Lung (tissue), 12 donors: ENCODE measurements around the gene PIGU. TPM values are rescaled to one million over a fixed set of nuclear protein-coding genes. Genes with fewer than 3 reads are reported as not detected.

Experiments used
- ATAC-seq: fragments of 200-7000 bp; cut with Tn5 transposase; one replicate; pipeline ENCODE4 v1.9.1; 2020; ENCODE audit warnings: moderate number of reproducible peaks; ENCODE audit not compliant: insufficient read depth, low FRiP score
- DNase-seq, 3 donors: peaks; one replicate each; pipeline ENCODE4 v3.0.0-alpha.2; 2013 to 2017
- H3K27ac ChIP-seq, 2 donors: one replicate each; pipeline ENCODE4 v1.5.1; 2013; ENCODE audit warnings: mild to moderate bottlenecking in 2 of 2, moderate library complexity in 2 of 2, control low read depth in 1 of 2, inconsistent platforms in 1 of 2, low read depth in 1 of 2, low read length in 1 of 2
- H3K27me3 ChIP-seq, 3 donors: one replicate each; pipeline ENCODE4 v1.5.1; 2013; ENCODE audit warnings: low read length in 2 of 3; ENCODE audit not compliant: control insufficient read depth in 3 of 3, insufficient read depth in 3 of 3
- H3K36me3 ChIP-seq, 4 donors: one replicate each; pipeline ENCODE4 v1.5.1; 2013; ENCODE audit warnings: low read length in 4 of 4, mild to moderate bottlenecking in 1 of 4, moderate library complexity in 1 of 4; ENCODE audit not compliant: control insufficient read depth in 4 of 4, insufficient read depth in 4 of 4
- H3K4me1 ChIP-seq, 5 donors: one replicate each; pipeline ENCODE4 v1.5.1; 2013; ENCODE audit warnings: low read length in 5 of 5, mild to moderate bottlenecking in 2 of 5, moderate library complexity in 1 of 5; ENCODE audit not compliant: control insufficient read depth in 5 of 5, insufficient read depth in 5 of 5
- H3K4me3 ChIP-seq: one replicate; pipeline ENCODE4 v1.5.1; 2013; ENCODE audit warnings: mild to moderate bottlenecking, control low read depth, moderate library complexity
- H3K9ac ChIP-seq, 2 donors: one replicate each; pipeline ENCODE4 v1.5.1; 2013; ENCODE audit warnings: low read length in 2 of 2, control low read depth in 1 of 2; ENCODE audit not compliant: insufficient read depth in 1 of 2
- H3K9me3 ChIP-seq, 4 donors: one replicate each; pipeline ENCODE4 v1.5.1; 2013; ENCODE audit warnings: low read length in 3 of 4, mild to moderate bottlenecking in 1 of 4, moderate library complexity in 1 of 4; ENCODE audit not compliant: control insufficient read depth in 4 of 4, insufficient read depth in 3 of 4
- WGBS, 2 donors: extraction: QIAGEN DNeasy Blood & Tissue Kit; methylation state at CpG; one replicate each; pipeline ENCODE4 v1.1.7; 2013; 5-methylcytosine and 5-hydroxymethylcytosine counted together
- polyA plus RNA-seq, 2 donors: library from polyadenylated mRNA; stranded (reverse); fragments of 200-250 nt; gene quantifications; one replicate each; pipeline ENCODE4 v1.2.1, GENCODE V29; 2013
- total RNA-seq, 2 donors: library from RNA; depleted of rRNA in 1 of 2; stranded (reverse); fragments of >200 nt in 1 of 2; gene quantifications; one replicate each; pipeline ENCODE4 v1.2.1, GENCODE V29; 2014 to 2021
- TF ChIP-seq, protein P1 (sequence below): IDR thresholded peaks from 2 replicates; pipeline ENCODE4 v1.5.1; 2012; ENCODE audit warnings: mild to moderate bottlenecking; ENCODE audit errors: control extremely low read depth, extremely low read depth
- donor health status: control.
- donor health status: control.
- donor health status: Bipolar disorder and iron deficiency.
- donor health status: healthy.
- donor health status: DM: yes; HTN: yes; CAD: no.

PIGU gene
- total and polyA plus RNA-seq, 4 donors: 15.7 to 21.2 (median 20.1) TPM

DNA sequence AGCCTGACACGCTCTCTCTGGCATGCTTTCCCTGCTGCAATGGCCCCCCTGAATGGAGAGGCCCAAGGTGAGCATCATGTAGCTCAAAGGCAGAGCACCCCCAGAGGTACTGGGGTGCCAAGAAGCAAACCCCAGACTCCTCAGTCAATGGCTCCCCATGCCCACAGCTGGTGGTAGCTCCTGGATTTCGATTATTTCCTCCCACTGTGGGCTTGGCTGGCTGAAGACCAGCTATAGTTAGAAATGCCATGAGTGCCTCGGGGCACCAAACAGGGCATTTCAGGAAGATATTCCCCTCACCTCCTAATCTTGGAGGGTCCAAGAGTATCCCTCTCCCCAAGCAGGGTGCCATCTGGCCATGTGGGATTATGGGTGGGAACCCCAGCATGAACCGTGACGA is 101.6 kb downstream of the PIGU start:
- no peak overlapping the region for H3K4me3 ChIP-seq
- TF ChIP-seq, protein P1, sequence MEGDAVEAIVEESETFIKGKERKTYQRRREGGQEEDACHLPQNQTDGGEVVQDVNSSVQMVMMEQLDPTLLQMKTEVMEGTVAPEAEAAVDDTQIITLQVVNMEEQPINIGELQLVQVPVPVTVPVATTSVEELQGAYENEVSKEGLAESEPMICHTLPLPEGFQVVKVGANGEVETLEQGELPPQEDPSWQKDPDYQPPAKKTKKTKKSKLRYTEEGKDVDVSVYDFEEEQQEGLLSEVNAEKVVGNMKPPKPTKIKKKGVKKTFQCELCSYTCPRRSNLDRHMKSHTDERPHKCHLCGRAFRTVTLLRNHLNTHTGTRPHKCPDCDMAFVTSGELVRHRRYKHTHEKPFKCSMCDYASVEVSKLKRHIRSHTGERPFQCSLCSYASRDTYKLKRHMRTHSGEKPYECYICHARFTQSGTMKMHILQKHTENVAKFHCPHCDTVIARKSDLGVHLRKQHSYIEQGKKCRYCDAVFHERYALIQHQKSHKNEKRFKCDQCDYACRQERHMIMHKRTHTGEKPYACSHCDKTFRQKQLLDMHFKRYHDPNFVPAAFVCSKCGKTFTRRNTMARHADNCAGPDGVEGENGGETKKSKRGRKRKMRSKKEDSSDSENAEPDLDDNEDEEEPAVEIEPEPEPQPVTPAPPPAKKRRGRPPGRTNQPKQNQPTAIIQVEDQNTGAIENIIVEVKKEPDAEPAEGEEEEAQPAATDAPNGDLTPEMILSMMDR: no peak
- H3K27me3 ChIP-seq: no peaks in the 10 kb centered on the region
- H3K36me3 ChIP-seq: peaks cover 0 to 12% (median 8%) of the 10 kb centered on the region in 4 donors
- WGBS, 2 donors: 95 to 97% methylated on average over 5 of the region's 5 CpGs
- H3K9ac ChIP-seq: no peak overlapping the region
- peaks cover 0 to 18% (median 5%) of the 10 kb centered on the region in 5 donors for H3K4me1 ChIP-seq
- DNase-seq (no peak), ATAC-seq (no peak)
- H3K27ac ChIP-seq: no peak overlapping the region
- H3K9me3 ChIP-seq: no peaks in the 10 kb centered on the region

DNA sequence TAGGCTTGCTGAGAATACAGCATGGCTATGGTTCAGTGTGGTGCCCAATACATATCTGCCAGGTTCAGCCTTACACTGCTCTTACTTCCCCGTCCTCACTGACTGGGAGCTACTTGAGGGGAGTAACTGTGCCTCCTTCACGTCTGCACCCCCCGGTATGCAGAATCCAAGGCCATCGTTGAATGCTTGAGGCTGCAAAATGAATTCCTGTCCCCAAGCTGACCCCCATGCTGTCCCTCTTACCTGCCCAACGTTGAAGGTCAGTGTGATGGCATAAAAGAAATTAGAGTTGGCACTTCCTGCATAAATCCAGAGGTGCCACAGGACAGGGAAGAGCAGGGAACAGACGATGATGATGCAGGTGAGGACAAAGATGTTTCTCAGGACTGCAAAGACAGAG is 102.0 kb downstream of the PIGU start:
- DNase-seq (no peak), ATAC-seq (no peak)
- Histone ChIP-seq H3K4me3 (no peak overlapping the region), H3K36me3 (peaks cover 0 to 9% (median 6%) of the 10 kb centered on the region in 4 donors), H3K4me1 (peaks cover 0 to 18% (median 2%) of the 10 kb centered on the region in 5 donors), H3K9ac (no peak overlapping the region), H3K27ac (no peak overlapping the region), H3K27me3 (no peaks in the 10 kb centered on the region), H3K9me3 (no peaks in the 10 kb centered on the region)
- TF ChIP-seq, protein P1: no peak
- 92 to 96% methylated on average over 6 of the region's 6 CpGs for WGBS, 2 donors

DNA sequence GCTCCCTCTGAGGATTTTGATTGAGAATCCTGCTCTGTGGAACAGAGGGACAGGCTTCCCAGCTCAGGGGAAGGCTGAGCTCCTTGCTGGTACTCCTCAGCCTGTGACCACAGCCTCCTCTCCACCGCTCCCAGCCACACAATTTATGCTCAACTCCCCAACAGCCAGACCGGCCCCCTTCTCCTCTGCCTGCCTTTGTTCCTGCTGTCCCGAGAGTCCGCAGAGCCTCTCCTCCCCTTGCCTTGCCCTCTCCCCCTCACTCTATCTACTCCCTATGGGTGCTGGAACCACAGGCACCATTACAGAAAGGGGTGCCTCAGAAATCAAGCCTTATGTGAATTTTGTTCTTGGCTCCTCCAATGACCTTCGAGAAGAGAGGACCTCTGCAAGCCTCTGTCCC is 102.5 kb downstream of the PIGU start:
- 97 to 98% methylated on average over 5 of the region's 5 CpGs for WGBS, 2 donors
- TF ChIP-seq, protein P1: no peak
- peaks cover 0 to 18% (median 2%) of the 10 kb centered on the region in 5 donors for H3K4me1 ChIP-seq
- ATAC-seq (no peak), DNase-seq (no peak)
- H3K27ac ChIP-seq: no peak overlapping the region
- peaks cover 0 to 9% (median 5%) of the 10 kb centered on the region in 4 donors for H3K36me3 ChIP-seq
- no peaks in the 10 kb centered on the region for H3K27me3 ChIP-seq
- no peak overlapping the region for H3K9ac ChIP-seq
- H3K4me3 ChIP-seq: no peak overlapping the region
- H3K9me3 ChIP-seq: no peaks in the 10 kb centered on the region

- Histone ChIP-seq H3K4me3 (no peak overlapping the region), H3K27ac (no peak overlapping the region), H3K9ac (no peak overlapping the region), H3K9me3 (no peaks in the 10 kb centered on the region), H3K4me1 (peaks cover 0 to 12% (median 2%) of the 10 kb centered on the region in 5 donors), H3K36me3 (peaks cover 0 to 9% (median 3%) of the 10 kb centered on the region in 4 donors), H3K27me3 (no peaks in the 10 kb centered on the region)
- TF ChIP-seq, protein P1: no peak
- WGBS, 2 donors: 94 to 97% methylated on average over 7 of the region's 7 CpGs
- DNase-seq (no peak), ATAC-seq (no peak)
These were observed 103.2 kb downstream of the PIGU start for GRCh38 chr20:34573541-34574300.
